ENCODE data around the gene MAGI2. TPM values are rescaled to one million over a fixed set of nuclear protein-coding genes. Genes with fewer than 3 reads are reported as not detected.

The MAGI2 gene
- total RNA-seq, 1 experiment from 2014 or later = 0.84 TPM

GRCh38 chr7:79334841-79335240 is 118.6 kb downstream of the MAGI2 start:
- in situ Hi-C loops (cut with HindIII; ENCODE audit: low pct_unique_long_range_greater_than_20kb, low sequenced_read_pairs) = no loop called here

GRCh38 chr7:79334334-79334733 is 119.1 kb downstream of the MAGI2 start:
- no peak for DNase-seq (ENCODE audit: low read depth)
- in situ Hi-C loops (cut with HindIII; ENCODE audit: low pct_unique_long_range_greater_than_20kb, low sequenced_read_pairs) = no loop called here

More at GRCh38 chr7:79334841-79335240, 118.6 kb downstream of the MAGI2 start:
- no peak for DNase-seq (ENCODE audit: low read depth)

DNA sequence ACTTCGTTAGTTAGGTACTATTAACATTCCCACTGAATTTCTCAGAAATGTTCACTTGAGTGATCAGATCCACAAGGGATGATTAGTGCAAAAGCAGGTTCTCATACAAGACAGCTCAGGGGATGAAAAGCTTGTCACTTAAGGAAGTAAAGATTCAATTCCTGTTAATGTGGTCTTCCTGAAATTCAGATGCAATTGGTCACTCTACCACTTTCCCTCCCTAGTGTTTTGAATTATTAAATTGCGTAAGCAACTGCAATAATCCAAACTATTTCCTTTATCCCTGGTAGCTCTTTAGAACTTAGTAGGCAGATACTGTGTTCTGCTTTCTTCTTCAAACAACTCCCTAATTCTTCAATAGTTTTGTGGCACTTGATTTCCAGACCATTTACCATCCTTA is 121.4 kb downstream of the MAGI2 start:
- in situ Hi-C loops (cut with HindIII; ENCODE audit: low pct_unique_long_range_greater_than_20kb, low sequenced_read_pairs) = no loop called here
- no peak for DNase-seq (ENCODE audit: low read depth)

GRCh38 chr7:79329464-79329863 is 124.0 kb downstream of the MAGI2 start:
- in situ Hi-C loops (cut with HindIII; ENCODE audit: low pct_unique_long_range_greater_than_20kb, low sequenced_read_pairs) = no loop called here

DNA sequence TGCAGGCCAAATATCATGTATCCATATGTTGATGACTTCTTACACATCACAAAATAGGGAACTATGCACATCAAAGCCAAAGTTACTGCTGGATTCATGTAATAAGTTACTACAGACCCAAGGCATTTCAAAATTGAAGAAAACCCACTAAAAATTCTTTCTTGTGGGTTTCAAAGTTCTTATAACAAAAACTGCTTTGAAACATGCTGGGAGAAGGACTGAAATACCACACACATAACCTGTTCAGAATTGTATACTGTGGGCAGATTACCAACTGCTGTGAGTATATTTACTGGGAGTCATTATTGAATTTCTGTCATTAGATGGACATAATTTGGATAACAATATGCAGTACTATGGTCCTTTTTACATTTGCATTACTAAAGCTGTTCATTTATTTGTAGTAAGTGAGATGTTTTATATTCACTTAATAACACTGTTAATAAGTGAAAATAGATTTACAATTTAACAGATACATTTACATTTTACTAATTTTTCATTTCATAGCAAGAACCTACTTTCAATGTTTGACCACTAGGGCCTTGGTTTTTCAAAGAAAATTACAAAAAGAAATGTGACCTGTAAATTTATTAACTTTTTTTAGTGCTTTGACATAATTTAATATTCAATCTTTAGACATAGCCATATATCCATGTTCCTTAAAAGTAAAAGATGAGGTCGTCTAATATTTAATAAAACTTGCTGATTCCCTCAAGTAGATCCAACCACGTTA is 132.6 kb downstream of the MAGI2 start:
- DNase-seq (ENCODE audit: low read depth) = no peak
- in situ Hi-C loops (cut with HindIII; ENCODE audit: low pct_unique_long_range_greater_than_20kb, low sequenced_read_pairs) = no loop called here

More at GRCh38 chr7:79329464-79329863, 124.0 kb downstream of the MAGI2 start:
- no peak for DNase-seq (ENCODE audit: low read depth)

DNA sequence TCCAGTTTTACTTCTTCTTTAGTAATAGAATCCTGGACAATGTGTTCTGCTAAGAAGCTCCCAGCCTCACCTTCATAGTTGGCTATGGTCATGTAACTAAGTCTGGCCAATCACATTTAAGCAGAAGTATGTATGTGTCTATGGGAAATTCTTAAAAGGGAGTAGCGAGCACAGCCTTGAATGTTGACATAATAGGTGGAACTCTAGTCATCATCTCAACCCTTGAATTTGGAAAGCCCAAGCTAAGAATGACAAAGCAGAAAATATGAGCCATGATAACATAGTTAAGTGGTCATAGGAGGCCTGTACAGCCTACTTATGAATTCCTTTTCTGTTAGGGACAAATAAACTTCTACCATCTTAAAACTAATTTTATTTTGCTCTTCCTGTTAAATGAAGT is 134.1 kb downstream of the MAGI2 start:
- in situ Hi-C loops (cut with HindIII; ENCODE audit: low pct_unique_long_range_greater_than_20kb, low sequenced_read_pairs) = no loop called here
- peak; percentile 43 for DNase-seq (ENCODE audit: low read depth)

GRCh38 chr7:79317728-79318127 is 135.7 kb downstream of the MAGI2 start:
- peak; percentile 64 for DNase-seq (ENCODE audit: low read depth)
- in situ Hi-C loops (cut with HindIII; ENCODE audit: low pct_unique_long_range_greater_than_20kb, low sequenced_read_pairs) = no loop called here

DNA sequence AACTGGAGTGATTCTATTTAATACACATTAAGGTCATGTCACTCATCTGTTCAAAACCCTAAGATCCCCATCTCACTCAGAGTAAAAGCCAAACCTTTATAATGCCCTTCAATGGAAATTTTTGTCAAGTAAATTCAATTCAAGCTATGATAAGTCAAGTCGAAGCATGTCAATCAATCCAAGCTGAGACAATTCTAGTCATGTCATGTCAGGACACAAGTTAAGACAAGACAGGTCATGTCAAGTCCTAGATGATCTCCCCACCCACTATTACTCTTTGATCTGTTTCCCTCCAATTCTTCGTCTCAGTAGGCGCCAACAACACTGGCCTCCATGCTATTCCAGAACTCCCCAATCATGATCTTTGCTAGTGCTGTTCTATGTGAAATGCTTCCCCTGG is 141.4 kb downstream of the MAGI2 start:
- no peak for DNase-seq (ENCODE audit: low read depth)
- in situ Hi-C loops (cut with HindIII; ENCODE audit: low pct_unique_long_range_greater_than_20kb, low sequenced_read_pairs) = no loop called here

- DNase-seq (ENCODE audit: low read depth) = peak; percentile 41
- in situ Hi-C loops (cut with HindIII; ENCODE audit: low pct_unique_long_range_greater_than_20kb, low sequenced_read_pairs) = no loop called here
Measured at GRCh38 chr7:79308192-79308591, 145.3 kb downstream of the MAGI2 start.

DNA sequence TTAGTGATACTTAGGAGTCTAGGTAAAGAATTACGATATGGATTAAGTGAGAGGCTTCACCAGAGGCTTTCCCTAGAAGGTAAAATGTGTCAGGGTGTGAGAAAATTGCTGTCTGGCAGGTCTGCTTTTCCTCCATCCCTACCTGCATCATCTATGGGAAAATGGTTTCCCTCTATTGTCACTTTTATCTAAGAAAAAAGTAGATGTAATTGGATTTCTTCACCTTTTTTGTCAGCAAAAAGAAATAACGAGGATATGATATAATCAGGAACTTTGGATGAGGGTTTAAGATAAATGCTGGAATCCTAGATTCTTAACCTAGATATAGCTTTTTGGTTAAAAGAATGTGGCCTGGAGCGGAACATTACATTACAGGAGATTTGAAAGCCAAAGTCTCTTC is 146.1 kb downstream of the MAGI2 start:
- no peak for DNase-seq (ENCODE audit: low read depth)
- in situ Hi-C loops (cut with HindIII; ENCODE audit: low pct_unique_long_range_greater_than_20kb, low sequenced_read_pairs) = no loop called here

GRCh38 chr7:79304711-79305110 is 148.8 kb downstream of the MAGI2 start:
- peak; percentile 75 for DNase-seq (ENCODE audit: low read depth)
- in situ Hi-C loops (cut with HindIII; ENCODE audit: low pct_unique_long_range_greater_than_20kb, low sequenced_read_pairs) = no loop called here

- no peak for DNase-seq (ENCODE audit: low read depth)
- in situ Hi-C loops (cut with HindIII; ENCODE audit: low pct_unique_long_range_greater_than_20kb, low sequenced_read_pairs) = no loop called here
Measured at GRCh38 chr7:79302293-79302692, 151.2 kb downstream of the MAGI2 start.

DNA sequence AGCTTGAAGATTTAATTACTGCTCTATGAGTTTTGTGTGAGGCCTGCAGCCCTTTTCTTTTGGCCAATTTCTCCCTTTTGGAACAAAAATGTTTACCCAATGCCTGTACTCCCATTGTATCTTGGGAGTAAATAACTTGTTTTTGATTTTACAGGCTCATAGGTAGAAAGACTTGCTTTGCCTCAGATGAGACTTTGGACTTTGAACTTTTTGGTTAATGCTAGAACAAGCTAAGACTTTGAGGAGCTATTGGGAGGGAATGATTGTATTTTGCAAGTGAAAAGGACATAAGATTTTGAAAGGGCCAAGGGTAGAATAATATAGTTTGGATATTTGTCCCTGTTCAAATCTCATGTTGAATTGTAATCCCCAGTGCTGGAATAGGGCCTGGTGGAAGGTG is 152.0 kb downstream of the MAGI2 start:
- in situ Hi-C loops (cut with HindIII; ENCODE audit: low pct_unique_long_range_greater_than_20kb, low sequenced_read_pairs) = no loop called here
- DNase-seq (ENCODE audit: low read depth) = no peak

- in situ Hi-C loops (cut with HindIII; ENCODE audit: low pct_unique_long_range_greater_than_20kb, low sequenced_read_pairs) = no loop called here
- no peak for DNase-seq (ENCODE audit: low read depth)
Measured at GRCh38 chr7:79300573-79300972, 152.9 kb downstream of the MAGI2 start.

- DNase-seq (ENCODE audit: low read depth) = no peak
- in situ Hi-C loops (cut with HindIII; ENCODE audit: low pct_unique_long_range_greater_than_20kb, low sequenced_read_pairs) = no loop called here
Measured at GRCh38 chr7:79298145-79298760, 155.2 kb downstream of the MAGI2 start.

GRCh38 chr7:79296553-79297320 is 156.7 kb downstream of the MAGI2 start:
- no peak for DNase-seq (ENCODE audit: low read depth)
- in situ Hi-C loops (cut with HindIII; ENCODE audit: low pct_unique_long_range_greater_than_20kb, low sequenced_read_pairs) = no loop called here

- in situ Hi-C loops (cut with HindIII; ENCODE audit: low pct_unique_long_range_greater_than_20kb, low sequenced_read_pairs) = no loop called here
- DNase-seq (ENCODE audit: low read depth) = peak; percentile 81
Measured at GRCh38 chr7:79293655-79294142, 159.8 kb downstream of the MAGI2 start.

- in situ Hi-C loops (cut with HindIII; ENCODE audit: low pct_unique_long_range_greater_than_20kb, low sequenced_read_pairs) = no loop called here
Measured at GRCh38 chr7:79292834-79293233, 160.6 kb downstream of the MAGI2 start.

DNA sequence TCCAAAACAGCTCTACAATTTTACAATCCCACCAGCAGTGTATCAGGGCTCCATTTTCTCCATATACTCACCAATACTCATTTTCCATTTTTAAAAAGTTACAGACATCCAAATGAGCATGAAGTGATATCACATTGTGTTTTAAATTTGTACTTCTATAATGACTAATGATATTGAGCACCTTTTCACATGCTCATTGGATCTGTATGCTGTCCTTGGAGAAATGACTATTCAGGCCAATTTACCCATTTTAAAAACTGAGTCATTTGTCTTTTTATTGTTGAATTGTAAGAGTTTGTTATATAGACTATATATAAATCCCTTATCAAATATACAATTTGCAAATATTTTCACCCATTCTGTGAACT is 162.0 kb downstream of the MAGI2 start:
- no peak for DNase-seq (ENCODE audit: low read depth)
- in situ Hi-C loops (cut with HindIII; ENCODE audit: low pct_unique_long_range_greater_than_20kb, low sequenced_read_pairs) = no loop called here

More at GRCh38 chr7:79292834-79293233, 160.6 kb downstream of the MAGI2 start:
- no peak for DNase-seq (ENCODE audit: low read depth)
